ENCODE data around the gene PYGM. TPM values are rescaled to one million over a fixed set of nuclear protein-coding genes. Genes with fewer than 3 reads are reported as not detected.

Gene PYGM
- total and polyA plus RNA-seq, 2 of the 8 experiments (the other 6 are each of a cell fraction or from before 2014, with no cell fraction given) = 9.6 to 10.0 TPM

- no peak for TF ChIP-seq CHD7 (IDR thresholded peaks at IDR 0.05; ENCODE audit: insufficient replicate concordance, low read length)
- no peak for TF ChIP-seq JUN (IDR thresholded peaks at IDR 0.05; ENCODE audit: low read depth, low read length)
- no peak for TF ChIP-seq EGR1 (IDR thresholded peaks at IDR 0.05; ENCODE audit: borderline replicate concordance, low read depth, low read length)
- no peak for TF ChIP-seq CHD1 (IDR thresholded peaks at IDR 0.05; ENCODE audit: low read depth, low read length)
- no peak for TF ChIP-seq POLR2A (IDR thresholded peaks at IDR 0.05; ENCODE audit: control extremely low read depth in 1 of 2, low read depth in 2 of 2, low read length in 2 of 2)
- TF ChIP-seq BCL11A (IDR thresholded peaks at IDR 0.05; ENCODE audit: low read depth in 2 of 2, low read length in 2 of 2) = no peak
- TF ChIP-seq RBBP5 (IDR thresholded peaks at IDR 0.05; ENCODE audit: borderline replicate concordance, low read depth, low read length) = no peak
- no peak for TF ChIP-seq NRF1 (IDR thresholded peaks at IDR 0.05; ENCODE audit: low read depth, low read length)
- TF ChIP-seq E2F6 (IDR thresholded peaks at IDR 0.05) = no peak
- TF ChIP-seq CEBPB (IDR thresholded peaks at IDR 0.05; ENCODE audit: low read depth, low read length) = no peak
- TF ChIP-seq FOSL1 (IDR thresholded peaks at IDR 0.05; ENCODE audit: insufficient read depth, low read depth, low read length) = no peak
- no peak for TF ChIP-seq BACH1 (IDR thresholded peaks at IDR 0.05; ENCODE audit: low read length)
Observed at GRCh38 chr11:64776875-64777274, 17.1 kb upstream of the PYGM start (continued).
